Mesendoderm (in vitro differentiated cells): ENCODE data around the gene ITPA. TPM values are rescaled to one million over a fixed set of nuclear protein-coding genes. Genes with fewer than 3 reads are reported as not detected.
A peak's percentile ranks its signal among the peaks of the same experiment; 100 is the strongest.

Source experiments
- DNase-seq: peaks from one replicate; pipeline ENCODE4 v3.0.0; 2013
- H2AK5ac ChIP-seq: 2 replicates; pipeline ENCODE4 v1.6.1; 2013; ENCODE audit warnings: low read length, inconsistent platforms
- H2BK120ac ChIP-seq: 2 replicates; pipeline ENCODE4 v1.6.1; 2013; ENCODE audit warnings: low read depth, mild to moderate bottlenecking, low read length, moderate library complexity, mixed read lengths
- H2BK15ac ChIP-seq: replicated peaks from 2 replicates; pipeline ENCODE4 v1.6.1; 2013; ENCODE audit warnings: low read depth, mild to moderate bottlenecking, moderate library complexity
- H2BK5ac ChIP-seq: 2 replicates; pipeline ENCODE4 v1.6.1; 2013; ENCODE audit warnings: low read length, inconsistent platforms
- H3K18ac ChIP-seq: 2 replicates; pipeline ENCODE4 v1.6.1; 2013; ENCODE audit warnings: mild to moderate bottlenecking, low read length, mixed read lengths
- H3K23ac ChIP-seq: one replicate; pipeline ENCODE4 v1.6.1; 2013; ENCODE audit warnings: low read length
- H3K27ac ChIP-seq: 2 replicates; pipeline ENCODE4 v1.5.1; 2013; ENCODE audit warnings: low read depth, mild to moderate bottlenecking, inconsistent platforms, low read length, moderate library complexity
- H3K27me3 ChIP-seq: 2 replicates; pipeline ENCODE4 v1.6.1; 2013; ENCODE audit warnings: low read length, control low read depth, mild to moderate bottlenecking, inconsistent platforms; ENCODE audit not compliant: insufficient read depth, poor library complexity
- H3K36me3 ChIP-seq: 2 replicates; pipeline ENCODE4 v1.6.1; 2013; ENCODE audit warnings: low read length, inconsistent platforms; ENCODE audit not compliant: control insufficient read depth, insufficient read depth
- H3K4ac ChIP-seq: one replicate; pipeline ENCODE4 v1.6.1; 2013; ENCODE audit warnings: low read depth, mild to moderate bottlenecking, low read length, moderate library complexity
- H3K4me1 ChIP-seq: 2 replicates; pipeline ENCODE4 v1.6.1; 2013; ENCODE audit warnings: low read depth, low read length, inconsistent platforms; ENCODE audit not compliant: control insufficient read depth
- H3K4me2 ChIP-seq: 2 replicates; pipeline ENCODE4 v1.6.1; 2013; ENCODE audit warnings: low read length
- H3K4me3 ChIP-seq: 2 replicates; pipeline ENCODE4 v1.5.1; 2013; ENCODE audit warnings: mild to moderate bottlenecking, low read length
- H3K56ac ChIP-seq: one replicate; pipeline ENCODE4 v1.6.1; 2013; ENCODE audit warnings: low read length
- H3K79me1 ChIP-seq: 2 replicates; pipeline ENCODE4 v1.6.1; 2013; ENCODE audit warnings: low read length, inconsistent platforms
- H3K79me2 ChIP-seq: 2 replicates; pipeline ENCODE4 v1.6.1; 2013; ENCODE audit warnings: mild to moderate bottlenecking, low read length; ENCODE audit not compliant: control insufficient read depth, insufficient read depth
- H3K9ac ChIP-seq: 2 replicates; pipeline ENCODE4 v1.6.1; 2013; ENCODE audit warnings: low read length, inconsistent platforms
- H4K5ac ChIP-seq: one replicate; pipeline ENCODE4 v1.6.1; 2013; ENCODE audit warnings: low read length
- H4K8ac ChIP-seq: one replicate; pipeline ENCODE4 v1.6.1; 2013; ENCODE audit warnings: low read depth, mild to moderate bottlenecking, control low read depth, low read length, moderate library complexity
- WGBS: extraction: QIAGEN DNeasy Blood & Tissue Kit; methylation state at CpG from one replicate; pipeline ENCODE4 v1.1.7; 2013; ENCODE audit warnings: low lambda C conversion rate, missing lambda C conversion rate; ENCODE audit not compliant: insufficient coverage; ENCODE audit errors: extremely low coverage; 5-methylcytosine and 5-hydroxymethylcytosine counted together
- polyA plus RNA-seq, 2 experiments: library from polyadenylated mRNA; stranded (reverse); fragments of 200-250 nt; gene quantifications; one replicate each; pipeline ENCODE4 v1.2.3, GENCODE V29; 2013

ITPA gene
- 88.9 TPM for polyA plus RNA-seq (2013, experiment 1 of 2)
- polyA plus RNA-seq (2013, experiment 2 of 2) = 89.3 TPM

- Histone ChIP-seq H4K5ac (no peak within 1 kb of the TSS), H3K79me1 (peaks cover 17% of the 10 kb centered on the region), H3K4me3 (peak within 1 kb of the TSS; percentile 75), H3K27ac (peak within 1 kb of the TSS; percentile 57), H4K8ac (peak within 1 kb of the TSS; percentile 94), H3K27me3 (no peaks in the 10 kb centered on the region), H2BK15ac (no peak within 1 kb of the TSS), H3K36me3 (no peaks in the 10 kb centered on the region), H3K18ac (peak within 1 kb of the TSS; percentile 89), H3K9ac (peak within 1 kb of the TSS; percentile 98), H2BK120ac (peak within 1 kb of the TSS; percentile 8), H3K23ac (peak within 1 kb of the TSS; percentile 89), H3K4me1 (peaks cover 5% of the 10 kb centered on the region), H3K4me2 (peak within 1 kb of the TSS; percentile 100), H2AK5ac (peak within 1 kb of the TSS; percentile 99), H3K56ac (peak within 1 kb of the TSS; percentile 94), H2BK5ac (peak within 1 kb of the TSS; percentile 58), H3K79me2 (peaks cover 11% of the 10 kb centered on the region), H3K4ac (peak within 1 kb of the TSS; percentile 89)
- WGBS = no CpG with 5 or more reads among the region's 48 CpGs
- DNase-seq = peak; percentile 68
These were observed at the start of gene ITPA for GRCh38 chr20:3209257-3209945. ITPA (plus strand) TSS chr20:3209498; CDS start chr20:3209552, 54 bp downstream.

GRCh38 chr20:3160418-3160817, 48.9 kb upstream of the ITPA start:
- no peak for DNase-seq
- H3K27ac ChIP-seq = no peak overlapping the region
- no CpG with 5 or more reads among the region's 6 CpGs for WGBS
- no peak overlapping the region for H3K4ac ChIP-seq
- H3K4me3 ChIP-seq = no peak overlapping the region
- peaks cover 3% of the 10 kb centered on the region for H3K27me3 ChIP-seq
- H3K36me3 ChIP-seq = no peaks in the 10 kb centered on the region
- peaks cover 17% of the 10 kb centered on the region for H3K79me1 ChIP-seq
- H3K23ac ChIP-seq = no peak overlapping the region
- H3K18ac ChIP-seq = no peak overlapping the region
- H3K79me2 ChIP-seq = peaks cover 32% of the 10 kb centered on the region
- no peak overlapping the region for H3K56ac ChIP-seq
- no peak overlapping the region for H2BK5ac ChIP-seq
- H4K8ac ChIP-seq = no peak overlapping the region
- H4K5ac ChIP-seq = no peak overlapping the region
- H3K4me1 ChIP-seq = peaks cover 3% of the 10 kb centered on the region
- H2BK120ac ChIP-seq = no peak overlapping the region
- H3K4me2 ChIP-seq = no peak overlapping the region
- no peak overlapping the region for H2AK5ac ChIP-seq
- H2BK15ac ChIP-seq = no peak overlapping the region
- no peak overlapping the region for H3K9ac ChIP-seq

DNA sequence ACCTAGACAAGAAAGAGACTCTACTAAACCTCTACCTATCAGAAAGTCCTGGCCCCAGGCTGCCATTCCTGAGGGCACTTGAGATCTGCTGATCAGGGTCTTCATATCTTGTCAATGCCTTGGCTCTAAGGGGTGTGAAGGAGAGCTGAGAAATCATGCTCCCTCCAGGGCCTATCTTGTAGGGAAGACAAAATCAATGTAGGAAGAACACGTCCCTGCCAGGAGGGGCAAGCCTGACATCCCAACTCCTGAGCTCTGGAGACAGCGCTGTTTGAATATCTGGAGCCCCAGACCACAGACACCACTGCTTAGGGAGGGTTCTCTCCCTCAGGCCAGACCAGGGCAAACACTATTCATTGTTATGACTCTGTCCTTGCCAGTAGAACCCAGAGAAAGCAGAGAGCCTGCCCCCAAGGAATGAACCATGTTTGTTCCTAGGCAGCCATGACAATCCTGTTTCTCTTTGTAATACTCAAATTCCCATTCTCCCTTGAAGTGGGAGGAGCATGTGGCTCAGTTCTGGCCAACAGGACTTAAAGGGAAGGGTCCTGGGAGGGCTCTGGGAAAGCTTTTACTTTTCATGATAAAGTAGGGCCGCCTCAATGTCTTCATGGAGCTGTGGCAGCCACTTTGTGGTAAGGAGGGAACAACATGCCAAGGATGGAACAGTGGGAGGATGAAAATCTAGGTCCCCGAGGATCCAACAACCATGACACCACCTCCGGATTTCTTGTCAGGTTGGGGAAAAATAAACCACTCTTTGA, 47.8 kb upstream of the ITPA start:
- no peak overlapping the region for H3K18ac ChIP-seq
- H3K36me3 ChIP-seq = no peaks in the 10 kb centered on the region
- H3K4me1 ChIP-seq = peaks cover 3% of the 10 kb centered on the region
- no peak overlapping the region for H3K4me3 ChIP-seq
- no peak overlapping the region for H3K23ac ChIP-seq
- peaks cover 28% of the 10 kb centered on the region for H3K79me2 ChIP-seq
- H3K4ac ChIP-seq = no peak overlapping the region
- no peak overlapping the region for H2BK5ac ChIP-seq
- no peak overlapping the region for H2AK5ac ChIP-seq
- H2BK120ac ChIP-seq = no peak overlapping the region
- H4K5ac ChIP-seq = no peak overlapping the region
- peaks cover 15% of the 10 kb centered on the region for H3K79me1 ChIP-seq
- no peak overlapping the region for H2BK15ac ChIP-seq
- no peak overlapping the region for H3K9ac ChIP-seq
- no peak overlapping the region for H3K4me2 ChIP-seq
- no CpG with 5 or more reads among the region's 5 CpGs for WGBS
- H3K56ac ChIP-seq = no peak overlapping the region
- peaks cover 3% of the 10 kb centered on the region for H3K27me3 ChIP-seq
- H4K8ac ChIP-seq = no peak overlapping the region
- no peak overlapping the region for H3K27ac ChIP-seq
- peak; percentile 37 for DNase-seq

DNA sequence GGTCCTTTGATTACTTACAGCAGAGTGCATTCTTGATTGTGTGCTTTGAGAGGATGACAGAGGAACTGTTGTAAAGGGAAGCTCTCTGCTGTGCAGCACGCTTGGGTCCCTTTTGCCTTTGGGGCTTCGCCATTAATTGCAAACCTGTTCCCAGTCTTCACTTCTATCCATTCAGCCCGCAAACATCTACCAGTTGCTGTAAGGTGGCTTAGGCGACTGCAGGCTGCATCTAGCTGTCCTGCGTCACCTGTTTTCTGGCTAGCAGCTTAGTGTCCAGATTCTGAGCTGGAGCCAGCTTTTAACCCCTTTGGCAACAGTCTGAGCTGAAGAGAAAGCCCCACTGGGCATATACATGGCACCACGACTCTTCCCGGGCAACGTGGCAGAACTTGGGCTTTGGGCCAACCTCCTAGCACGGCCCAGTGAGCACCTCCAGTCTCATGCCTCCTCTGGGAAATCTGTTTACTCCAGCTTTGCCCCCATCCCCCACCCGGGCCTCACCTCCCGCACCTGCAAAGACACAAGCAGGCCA, 47.2 kb upstream of the ITPA start:
- H3K4ac ChIP-seq = no peak overlapping the region
- H3K56ac ChIP-seq = no peak overlapping the region
- no peak overlapping the region for H2BK5ac ChIP-seq
- peaks cover 3% of the 10 kb centered on the region for H3K4me1 ChIP-seq
- no peak overlapping the region for H4K5ac ChIP-seq
- H3K18ac ChIP-seq = no peak overlapping the region
- no peak overlapping the region for H2BK120ac ChIP-seq
- peaks cover 3% of the 10 kb centered on the region for H3K27me3 ChIP-seq
- no peak overlapping the region for H4K8ac ChIP-seq
- H3K36me3 ChIP-seq = no peaks in the 10 kb centered on the region
- DNase-seq = no peak
- H3K9ac ChIP-seq = no peak overlapping the region
- WGBS = no CpG with 5 or more reads among the region's 11 CpGs
- H3K27ac ChIP-seq = no peak overlapping the region
- no peak overlapping the region for H3K4me2 ChIP-seq
- peaks cover 10% of the 10 kb centered on the region for H3K79me1 ChIP-seq
- no peak overlapping the region for H3K23ac ChIP-seq
- H3K79me2 ChIP-seq = peaks cover 21% of the 10 kb centered on the region
- no peak overlapping the region for H3K4me3 ChIP-seq
- H2BK15ac ChIP-seq = no peak overlapping the region
- H2AK5ac ChIP-seq = no peak overlapping the region

DNA sequence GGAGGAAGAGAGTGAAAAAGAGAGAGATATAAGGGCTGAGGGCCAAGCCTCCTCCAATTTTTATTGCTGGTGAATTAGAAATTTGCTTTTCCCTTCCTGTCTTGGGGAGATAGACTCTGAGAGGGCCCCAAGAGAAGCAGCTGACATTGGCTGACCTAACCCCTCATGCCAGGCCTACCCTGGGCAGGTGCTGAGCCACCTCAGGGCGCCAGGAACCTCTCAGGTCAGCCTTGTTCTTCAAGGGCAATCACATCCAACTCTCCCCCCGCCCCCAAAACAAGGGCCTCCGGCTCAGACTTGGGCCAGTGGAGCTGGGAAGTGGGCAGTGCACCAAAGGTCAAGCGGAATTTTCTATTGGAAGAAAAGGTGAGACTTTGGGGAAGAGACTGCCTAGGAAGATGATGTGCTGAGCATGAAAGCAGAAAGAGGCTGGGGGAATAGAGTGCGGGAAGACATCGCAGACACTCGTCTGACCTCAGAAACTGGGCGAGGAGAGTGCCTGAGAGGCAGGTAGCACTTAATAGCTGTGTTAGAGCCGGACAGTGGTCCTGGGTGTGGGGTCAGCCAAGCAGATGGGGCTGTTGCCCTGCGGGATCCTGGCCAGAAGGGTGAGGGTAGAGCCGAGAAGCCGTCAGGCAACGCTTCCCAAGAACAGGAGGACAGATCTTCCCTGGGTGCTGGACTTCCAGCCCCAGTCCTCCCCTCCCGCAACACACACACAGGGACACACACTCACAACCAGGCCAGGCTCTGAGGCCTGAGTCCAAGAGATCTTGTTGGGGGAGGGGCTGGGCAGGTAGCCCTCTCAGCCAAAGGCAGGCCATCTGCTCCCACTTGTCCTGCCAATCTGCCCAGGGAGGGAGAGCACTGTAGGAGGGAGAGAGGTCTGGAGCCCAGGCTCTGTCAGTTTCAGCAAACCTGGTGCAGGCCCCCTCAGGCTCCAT, 45.9 kb upstream of the ITPA start:
- Histone ChIP-seq H3K4me2 (no peak overlapping the region), H3K4me3 (no peak overlapping the region), H3K79me1 (peaks cover 5% of the 10 kb centered on the region), H2BK5ac (no peak overlapping the region), H3K9ac (no peak overlapping the region), H3K79me2 (peaks cover 11% of the 10 kb centered on the region), H3K4ac (no peak overlapping the region), H4K5ac (no peak overlapping the region), H3K36me3 (no peaks in the 10 kb centered on the region), H2BK15ac (no peak overlapping the region), H3K56ac (no peak overlapping the region), H2AK5ac (no peak overlapping the region), H3K18ac (no peak overlapping the region), H2BK120ac (no peak overlapping the region), H3K23ac (no peak overlapping the region), H3K4me1 (peaks cover 3% of the 10 kb centered on the region), H4K8ac (no peak overlapping the region), H3K27ac (no peak overlapping the region), H3K27me3 (peaks cover 3% of the 10 kb centered on the region)
- no peak for DNase-seq
- no CpG with 5 or more reads among the region's 14 CpGs for WGBS
